NT2/D1 (cell line): ENCODE results near the gene PTPRN2.

Experiments used
- SUZ12 ChIP-seq: IDR thresholded peaks from 2 replicates; pipeline ENCODE4 v1.6.1; 2011; ENCODE audit not compliant: insufficient read length, insufficient read depth; ENCODE audit errors: extremely low read depth
- YY1 ChIP-seq: IDR thresholded peaks from 2 replicates; pipeline ENCODE4 v1.6.1; 2011; ENCODE audit not compliant: insufficient read length, insufficient read depth
- ZNF274 ChIP-seq: IDR thresholded peaks from 2 replicates; pipeline ENCODE4 v1.6.1; 2011; ENCODE audit warnings: mild to moderate bottlenecking, low read depth, low read length

DNA sequence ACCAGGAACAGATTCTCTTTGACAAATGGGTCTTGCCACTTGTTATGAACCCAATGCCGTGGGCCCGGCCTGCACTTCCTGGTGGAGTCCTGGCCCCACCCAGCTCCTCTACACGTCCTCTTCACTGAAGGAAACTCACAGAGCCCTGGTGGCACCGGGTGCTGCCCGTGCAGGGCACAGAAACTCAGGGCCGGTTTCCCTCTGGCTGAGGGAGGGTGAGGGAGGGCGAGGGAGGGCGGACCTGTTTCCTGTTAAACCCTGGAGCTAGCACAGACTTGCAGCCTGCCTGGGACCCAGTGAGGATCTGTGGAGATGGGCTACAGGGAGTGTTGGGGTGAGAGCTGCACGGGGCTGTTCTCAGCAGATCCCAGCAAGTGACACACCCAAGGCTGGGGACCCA is 596.3 kb downstream of the PTPRN2 start:
- no peak for TF ChIP-seq SUZ12
- no peak for TF ChIP-seq YY1
- no peak for TF ChIP-seq ZNF274
